Activated CD8-positive, alpha-beta memory T cell treated with anti-CD3 and anti-CD28 coated beads for 4 hours (primary cell): Measurements from ENCODE around the gene ELMO2.

ENCODE experiments used
- DNase-seq, 2 donors: peaks; one replicate each; pipeline ENCODE4 v3.0.0-alpha.2; 2020; ENCODE audit warnings: low read depth in 2 of 2

The ELMO2 gene, protein sequence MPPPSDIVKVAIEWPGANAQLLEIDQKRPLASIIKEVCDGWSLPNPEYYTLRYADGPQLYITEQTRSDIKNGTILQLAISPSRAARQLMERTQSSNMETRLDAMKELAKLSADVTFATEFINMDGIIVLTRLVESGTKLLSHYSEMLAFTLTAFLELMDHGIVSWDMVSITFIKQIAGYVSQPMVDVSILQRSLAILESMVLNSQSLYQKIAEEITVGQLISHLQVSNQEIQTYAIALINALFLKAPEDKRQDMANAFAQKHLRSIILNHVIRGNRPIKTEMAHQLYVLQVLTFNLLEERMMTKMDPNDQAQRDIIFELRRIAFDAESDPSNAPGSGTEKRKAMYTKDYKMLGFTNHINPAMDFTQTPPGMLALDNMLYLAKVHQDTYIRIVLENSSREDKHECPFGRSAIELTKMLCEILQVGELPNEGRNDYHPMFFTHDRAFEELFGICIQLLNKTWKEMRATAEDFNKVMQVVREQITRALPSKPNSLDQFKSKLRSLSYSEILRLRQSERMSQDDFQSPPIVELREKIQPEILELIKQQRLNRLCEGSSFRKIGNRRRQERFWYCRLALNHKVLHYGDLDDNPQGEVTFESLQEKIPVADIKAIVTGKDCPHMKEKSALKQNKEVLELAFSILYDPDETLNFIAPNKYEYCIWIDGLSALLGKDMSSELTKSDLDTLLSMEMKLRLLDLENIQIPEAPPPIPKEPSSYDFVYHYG

DNA sequence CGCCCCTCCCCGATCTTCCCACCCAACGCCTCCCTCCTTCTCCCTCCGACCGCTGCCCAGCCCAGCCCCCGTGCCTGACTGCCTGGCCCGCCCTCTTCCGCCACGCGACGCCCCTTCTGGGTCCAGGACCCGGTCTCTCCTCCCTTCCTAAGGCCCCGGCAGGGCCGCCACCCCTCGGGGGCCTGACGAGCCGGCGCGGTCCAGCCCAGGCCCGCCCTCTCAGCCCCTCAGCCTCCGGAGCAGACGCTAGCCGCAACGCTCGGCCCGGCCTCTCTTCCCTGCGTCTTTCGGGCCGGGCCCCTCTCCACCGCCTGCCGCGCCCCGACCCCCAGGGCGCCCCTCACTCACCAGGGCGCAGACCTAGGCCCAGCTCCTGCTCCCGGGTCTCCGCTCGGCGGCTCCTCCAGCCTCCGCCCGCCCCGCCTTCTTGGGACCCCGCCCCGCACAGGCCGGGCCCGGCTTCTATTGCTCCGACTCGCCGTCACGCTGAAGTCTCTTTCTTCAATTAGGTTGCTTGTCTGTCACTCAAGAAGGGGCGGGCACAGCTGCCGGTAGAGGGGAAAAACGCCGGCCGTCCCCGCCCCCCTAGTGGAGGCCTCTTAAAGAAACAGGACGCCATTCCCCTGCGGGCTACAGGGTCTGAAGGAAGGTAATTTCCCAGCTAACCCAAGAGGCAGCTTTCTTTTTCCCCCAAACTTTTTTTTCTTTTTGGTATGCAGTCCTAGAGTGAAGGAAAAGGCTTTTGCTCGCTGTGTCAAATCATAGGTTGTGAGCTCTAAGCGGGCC lies at the start of gene ELMO2:
ELMO2 (minus strand) TSS at position 416 of the 786 bp plus-strand sequence. CDS start 12,133 bp downstream, outside the sequence.
- peak; percentile 92 to 95 for DNase-seq

DNA sequence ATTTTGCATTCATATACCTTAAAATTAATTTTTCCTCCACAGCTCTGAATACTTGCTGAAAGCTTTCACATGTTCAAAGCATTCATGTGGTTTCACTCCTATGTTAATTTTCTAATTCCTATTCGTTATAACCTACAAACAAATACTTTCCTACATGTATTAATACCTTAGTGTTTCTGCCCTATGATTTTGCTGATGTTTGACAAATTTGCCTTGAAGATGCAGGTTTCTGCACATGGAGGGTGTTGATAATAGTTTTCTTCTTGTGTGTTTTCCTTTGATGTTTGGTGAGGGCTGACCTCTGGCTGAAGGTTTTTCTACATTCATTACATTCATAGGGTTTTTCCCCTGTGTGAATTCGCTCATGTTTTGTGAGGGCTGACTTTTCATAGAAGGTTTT lies 49.3 kb upstream of the ELMO2 start:
- DNase-seq = no peak

DNA sequence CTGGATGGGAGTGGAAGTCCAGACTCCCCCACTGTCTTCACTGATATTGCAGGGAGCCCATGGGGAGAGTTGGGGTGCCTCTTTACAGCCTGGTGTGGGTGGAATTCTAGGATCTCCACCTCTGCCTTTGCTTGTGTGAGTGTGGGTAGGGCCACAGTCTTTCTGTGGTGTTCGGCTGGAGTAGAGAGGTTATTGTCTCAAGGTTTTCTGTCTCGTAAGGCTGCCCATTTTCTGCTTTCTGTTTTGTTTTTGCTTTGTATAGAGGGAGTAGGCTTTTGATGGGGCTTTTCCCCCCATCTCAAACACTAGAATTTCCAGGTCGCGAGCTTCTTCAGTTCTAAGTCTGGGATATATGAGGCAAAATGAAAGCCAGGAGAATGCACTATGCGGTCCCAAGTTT lies 40.4 kb upstream of the ELMO2 start:
- DNase-seq = no peak

DNA sequence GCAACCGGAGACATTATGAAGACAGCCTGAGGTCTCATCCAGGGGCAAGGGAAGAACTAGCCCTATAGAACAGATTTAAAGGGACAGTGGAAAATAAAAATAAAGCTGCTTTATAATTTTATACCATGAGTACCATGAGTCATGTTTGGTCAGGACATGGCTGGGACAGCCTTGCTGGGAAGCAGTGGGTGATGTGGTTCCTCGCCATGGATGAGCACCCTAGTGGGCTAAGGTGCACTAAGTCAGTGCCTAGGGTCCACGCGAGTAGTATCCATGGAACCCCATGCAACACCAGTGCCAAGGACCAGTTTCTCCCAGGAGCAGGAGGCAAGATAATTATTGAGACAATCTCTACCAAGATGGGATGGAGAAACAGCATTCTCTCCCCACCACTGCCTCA lies 33.4 kb upstream of the ELMO2 start:
- no peak for DNase-seq

DNA sequence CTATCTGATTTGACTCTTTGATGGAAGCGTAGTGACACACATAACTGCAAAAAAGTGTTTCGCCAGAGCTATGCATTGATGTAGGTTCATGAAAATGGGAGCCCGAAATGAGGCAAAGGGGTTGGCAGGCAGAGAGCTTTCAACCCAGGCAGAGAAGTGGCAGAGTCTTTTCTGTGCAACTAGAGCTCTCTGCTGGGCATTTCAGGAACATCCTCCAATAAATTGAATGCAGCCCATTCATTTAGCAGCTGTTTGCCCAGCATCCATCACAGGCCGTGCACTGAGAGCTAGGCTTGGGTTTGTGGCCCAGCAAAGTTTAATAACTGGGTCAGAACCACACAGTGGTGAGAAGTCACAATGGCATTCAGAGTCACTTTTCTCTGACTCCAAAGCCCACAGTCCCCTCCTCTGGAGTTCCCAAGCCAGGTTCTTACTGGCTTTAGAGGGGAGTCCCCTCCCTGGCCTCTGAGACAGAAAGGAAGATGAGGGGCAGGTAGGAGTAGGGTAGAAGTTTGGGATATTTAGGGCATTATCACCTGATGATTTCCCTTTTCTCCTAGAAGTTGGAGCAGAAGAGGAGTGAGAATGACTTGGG lies 31.8 kb upstream of the ELMO2 start:
- DNase-seq = no peak

DNA sequence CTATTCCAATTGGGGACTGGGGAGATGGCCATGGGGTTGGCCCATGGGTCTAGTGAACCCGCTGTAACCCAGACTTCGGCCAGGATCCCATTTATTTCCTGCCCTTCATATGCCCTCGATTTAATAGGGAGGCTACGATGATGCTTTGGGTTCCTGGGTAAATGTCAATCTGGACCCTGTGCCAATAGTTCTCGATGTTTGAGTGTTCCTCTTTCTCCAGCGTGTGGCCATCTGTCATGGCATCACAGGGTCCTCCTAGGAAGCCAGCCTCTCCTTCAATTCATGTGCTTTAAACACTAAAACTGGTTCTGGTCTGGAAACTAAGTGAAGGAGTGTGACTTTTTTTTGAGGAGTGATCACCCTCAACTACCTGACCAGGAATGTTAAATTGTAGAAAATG lies 28.7 kb upstream of the ELMO2 start:
- DNase-seq = no peak

DNA sequence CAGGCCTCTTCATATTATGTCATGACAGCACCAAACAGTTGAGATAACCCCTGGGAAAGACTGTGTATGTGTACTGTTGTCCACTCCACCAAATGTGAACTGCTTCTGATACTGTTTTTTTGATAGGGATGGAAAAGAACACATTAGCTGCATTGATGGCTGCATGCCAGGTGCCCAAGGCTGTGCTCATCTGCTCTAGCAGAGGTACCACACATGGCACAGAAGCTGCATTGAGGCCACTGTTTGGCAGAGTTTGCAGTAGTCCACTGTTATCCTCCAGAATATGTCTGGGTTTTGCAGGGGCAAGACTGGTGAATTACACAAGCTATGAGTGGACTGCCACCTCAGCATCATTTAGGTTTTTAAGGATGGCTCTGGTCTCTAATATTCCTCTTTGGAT lies 28.2 kb upstream of the ELMO2 start:
- DNase-seq = no peak

DNA sequence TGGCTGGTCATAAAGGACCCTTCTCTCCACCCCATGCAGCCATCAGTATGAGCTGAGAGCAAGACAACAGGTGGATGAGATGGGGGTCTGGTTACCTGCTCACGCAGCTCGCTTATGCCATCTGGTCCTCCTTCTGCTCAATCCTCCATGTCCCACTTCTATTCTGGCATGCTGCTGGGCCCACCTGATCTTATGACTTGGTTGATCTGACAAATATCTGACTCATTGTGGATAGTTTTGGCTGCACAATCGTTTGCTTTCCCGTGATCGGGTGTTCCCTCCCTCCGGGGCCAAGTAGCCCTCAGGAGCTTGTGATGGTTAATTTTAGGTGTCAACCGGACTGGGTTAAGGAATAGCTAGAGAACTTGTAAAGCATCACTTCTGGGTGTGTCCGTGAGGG lies 26.6 kb upstream of the ELMO2 start:
- DNase-seq = no peak

DNA sequence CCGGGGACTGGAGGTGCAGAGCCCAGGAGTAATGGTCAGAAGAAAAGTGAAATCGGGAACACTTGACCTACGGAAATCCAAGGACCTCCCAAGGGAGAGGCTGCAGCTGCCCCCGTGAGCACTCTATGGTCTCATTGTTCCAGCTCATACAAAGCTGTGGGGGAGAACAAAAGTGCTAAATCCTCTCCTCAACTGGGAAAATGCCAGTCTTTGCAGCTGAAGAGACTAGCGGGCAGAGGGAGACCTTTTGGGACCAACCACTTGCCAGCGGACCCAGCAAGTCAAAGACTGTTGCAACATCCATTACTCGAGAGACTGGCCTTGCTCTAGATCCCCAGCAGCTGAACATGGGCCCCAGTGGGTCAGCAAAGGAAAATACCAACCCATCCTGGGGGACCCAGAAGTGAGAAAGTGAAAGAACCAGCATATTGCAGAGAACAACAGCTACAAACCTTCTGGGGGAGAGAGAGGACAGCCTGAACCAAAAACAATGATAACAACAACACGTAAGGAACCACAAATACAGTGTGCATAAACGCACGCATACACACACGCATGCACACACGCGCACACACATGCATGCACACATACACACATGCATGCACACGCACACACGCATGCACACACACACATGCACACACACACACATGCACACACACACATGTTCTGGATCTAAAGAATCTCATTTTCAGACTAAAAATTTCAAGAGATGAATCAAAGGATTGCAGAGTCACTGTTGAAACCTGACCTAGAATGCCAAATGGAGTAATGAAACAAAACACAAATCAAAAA lies 24.7 kb upstream of the ELMO2 start:
- DNase-seq = no peak

DNA sequence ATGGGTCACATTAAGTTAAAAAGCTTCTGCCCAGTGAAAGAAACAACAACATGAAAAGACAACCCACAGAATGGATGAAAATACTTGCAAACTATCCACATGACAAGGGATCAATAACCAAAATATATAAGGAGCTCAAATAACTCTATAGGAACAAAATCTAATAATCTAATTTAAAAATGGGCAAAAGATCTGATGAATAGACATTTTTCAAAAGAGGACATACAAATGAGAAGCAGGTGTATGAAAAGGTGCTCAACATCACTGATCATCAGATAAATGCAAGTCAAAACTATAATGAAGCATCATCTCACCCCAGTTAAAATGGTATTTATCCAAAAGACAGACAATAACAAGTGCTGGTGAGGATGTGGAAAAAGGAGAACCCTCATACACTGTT lies 21.0 kb upstream of the ELMO2 start:
- DNase-seq = no peak

DNA sequence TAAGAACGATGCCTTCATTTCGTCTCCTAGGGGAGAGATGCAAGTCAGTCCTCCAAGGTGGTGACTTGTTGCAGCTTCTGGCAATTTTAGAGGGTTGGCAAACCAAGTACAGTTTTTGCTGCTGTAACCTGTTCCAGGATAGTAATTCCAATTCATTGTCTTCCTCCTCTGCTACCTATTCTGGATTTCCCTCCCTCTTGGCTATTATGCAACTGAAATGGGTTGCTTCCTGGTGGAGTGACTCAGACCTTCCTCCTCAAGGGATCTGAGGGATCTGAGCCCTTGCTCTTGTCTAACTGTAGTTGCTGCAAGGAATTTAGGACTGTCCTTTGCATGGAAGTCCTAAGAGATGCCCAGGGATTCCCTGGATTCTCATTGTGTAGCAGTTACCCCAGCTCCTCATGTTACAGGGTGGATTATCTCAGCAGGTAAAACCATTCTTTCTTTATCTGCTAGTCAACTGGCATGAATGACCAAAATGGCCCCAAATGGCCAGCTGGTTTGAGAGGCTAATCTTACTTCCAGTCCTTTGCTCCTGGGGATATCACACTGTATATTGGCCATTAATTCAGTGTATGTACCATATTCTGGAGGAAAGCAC lies 17.6 kb upstream of the ELMO2 start:
- no peak for DNase-seq

DNA sequence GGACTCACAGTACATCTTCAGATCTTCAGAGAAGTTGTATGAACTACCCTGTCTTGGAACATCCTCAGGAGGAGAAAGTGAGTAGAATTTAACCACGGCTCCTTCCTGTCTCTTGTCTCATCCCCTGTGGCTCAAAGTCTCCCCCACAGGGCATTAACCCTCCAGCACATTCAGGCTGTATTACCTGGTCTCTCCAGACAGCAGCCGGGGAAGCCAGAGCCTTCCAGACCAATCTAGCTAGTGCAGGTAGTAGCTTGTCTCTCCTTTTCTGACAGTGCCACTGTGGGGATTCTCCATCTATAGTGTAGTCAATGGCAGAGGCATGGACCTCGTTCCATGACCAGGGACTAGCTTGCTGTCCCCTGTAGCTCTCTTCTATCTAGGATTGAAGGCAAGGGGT lies 16.9 kb upstream of the ELMO2 start:
- no peak for DNase-seq

DNA sequence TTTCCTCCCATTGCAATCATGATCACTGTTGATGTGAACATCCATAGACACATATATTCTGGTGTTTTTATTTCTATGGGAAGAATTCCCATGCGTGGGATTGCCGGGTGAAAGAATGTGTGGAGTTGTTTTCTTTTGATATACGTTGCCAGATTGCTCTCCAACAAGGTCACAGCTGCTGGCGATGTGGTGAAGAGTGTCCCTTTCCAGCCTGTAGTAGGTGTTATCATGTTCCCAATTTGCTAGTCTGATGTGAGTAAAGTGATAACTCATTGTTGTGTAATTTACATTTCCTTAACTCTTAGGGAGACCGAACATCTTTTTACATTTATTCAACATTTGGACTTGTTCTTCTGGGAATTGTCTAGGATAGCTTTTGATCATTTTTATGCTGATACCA lies 14.5 kb upstream of the ELMO2 start:
- no peak for DNase-seq

DNA sequence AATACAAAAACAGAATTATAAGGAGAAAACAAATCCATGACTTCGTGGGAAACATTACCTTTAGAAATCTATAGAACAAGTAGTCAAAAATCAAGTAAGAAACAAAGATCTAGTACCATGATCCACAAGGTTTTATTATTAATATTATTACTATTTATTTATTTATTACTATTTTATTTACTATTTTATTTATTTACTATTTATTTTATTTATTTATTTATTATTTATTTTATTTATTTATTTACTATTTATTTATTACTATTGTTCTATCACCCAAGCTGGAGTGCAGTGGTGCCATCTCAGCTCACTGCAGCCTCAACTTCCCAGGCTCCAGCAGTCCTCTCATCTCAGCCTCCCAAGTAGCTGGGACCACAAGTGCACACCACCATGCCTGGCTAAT lies 13.5 kb upstream of the ELMO2 start:
- DNase-seq = no peak

DNA sequence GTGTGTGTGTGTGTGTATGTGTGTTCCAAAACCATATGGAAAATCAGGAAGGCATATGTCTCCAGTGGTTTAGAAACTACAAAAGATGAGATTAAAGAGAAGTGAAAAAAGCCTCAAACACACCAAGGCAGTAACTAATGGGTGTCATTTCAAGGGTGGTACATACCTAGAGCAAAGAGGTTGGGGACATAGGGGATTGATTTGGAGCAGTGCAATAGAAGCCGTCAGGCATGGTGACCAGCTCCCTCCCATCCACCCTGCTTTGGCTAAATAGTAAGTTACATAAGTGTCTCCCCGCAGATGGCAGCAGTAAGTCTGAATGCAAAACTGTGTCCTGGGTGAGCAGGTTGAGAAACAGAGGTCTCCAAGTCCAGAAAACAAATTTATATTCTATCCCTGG lies 10.4 kb upstream of the ELMO2 start:
- DNase-seq = no peak

DNA sequence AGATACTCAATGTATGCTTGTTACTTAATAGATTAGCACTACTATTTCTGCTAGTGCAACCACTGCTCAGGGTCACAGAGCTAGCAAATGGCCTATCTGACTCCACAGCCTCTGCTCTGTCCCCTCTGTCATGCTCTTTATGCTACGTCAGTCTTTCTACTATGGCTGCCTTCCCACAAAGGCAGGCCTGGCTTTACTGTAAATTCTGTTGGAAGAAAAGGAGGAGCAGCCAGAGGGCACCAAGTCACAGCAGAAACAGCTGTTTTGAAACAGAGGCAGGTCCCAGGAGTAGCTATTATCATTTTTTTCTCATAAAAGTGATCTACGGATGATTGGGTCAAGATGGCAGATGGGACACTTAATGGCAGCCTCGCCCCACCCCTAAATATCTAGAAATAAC lies 10.0 kb upstream of the ELMO2 start:
- no peak for DNase-seq

DNA sequence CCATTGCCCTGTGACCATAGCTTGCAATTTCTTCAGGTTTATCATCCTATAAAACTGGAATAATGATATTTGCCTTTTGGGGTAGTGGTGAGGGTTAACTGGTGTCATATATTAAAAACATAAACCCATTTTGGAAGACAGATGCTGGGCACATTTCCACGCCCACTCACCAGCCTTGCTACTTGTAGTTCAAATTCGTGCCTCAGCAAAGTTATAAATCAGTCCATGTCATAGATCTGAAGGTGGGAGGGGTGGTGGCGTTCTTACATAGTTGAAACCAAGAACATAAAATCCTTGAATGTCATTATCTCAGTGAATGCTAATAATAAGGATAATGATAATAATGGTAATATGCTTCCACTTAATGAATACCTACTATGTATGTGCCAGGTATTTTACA lies 9.4 kb upstream of the ELMO2 start:
- no peak for DNase-seq

DNA sequence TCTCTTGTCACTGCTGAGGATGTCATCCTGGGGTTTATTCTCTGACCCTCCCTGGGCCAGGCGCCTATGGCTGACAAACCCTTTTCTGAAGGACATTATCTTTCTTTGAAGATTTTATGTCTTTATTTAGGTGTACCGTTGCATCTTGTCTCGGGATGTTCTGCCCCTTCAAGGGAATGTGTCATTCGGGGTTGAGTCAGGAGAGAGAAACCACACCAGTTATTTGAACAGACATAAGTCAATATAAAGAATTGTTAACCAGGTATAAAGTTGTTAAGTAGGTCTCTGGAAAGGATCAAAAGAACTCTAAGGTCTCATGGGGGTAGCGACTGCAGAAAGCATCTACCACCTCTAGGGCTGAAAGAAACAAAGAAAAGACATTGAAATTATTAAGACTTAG lies 8.2 kb upstream of the ELMO2 start:
- no peak for DNase-seq

DNA sequence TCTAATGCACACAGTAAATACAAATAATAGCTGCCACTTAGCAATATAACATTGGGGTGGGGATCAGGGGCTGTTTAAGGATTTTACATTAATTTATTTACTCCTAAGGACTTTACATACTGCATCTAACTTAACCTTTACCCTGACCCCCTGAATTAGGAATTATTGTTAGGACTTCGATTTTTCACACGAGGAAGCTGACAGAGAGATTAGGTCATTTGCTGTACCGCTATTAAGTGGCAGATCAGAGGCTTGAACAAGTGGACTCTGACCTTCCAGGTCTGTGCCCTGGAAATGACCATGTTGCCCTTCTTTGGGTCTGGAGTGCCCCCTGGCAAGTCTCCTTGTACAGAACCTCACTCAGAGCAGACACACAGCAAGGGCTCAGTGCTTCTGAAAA lies 5.2 kb upstream of the ELMO2 start:
- no peak for DNase-seq

DNA sequence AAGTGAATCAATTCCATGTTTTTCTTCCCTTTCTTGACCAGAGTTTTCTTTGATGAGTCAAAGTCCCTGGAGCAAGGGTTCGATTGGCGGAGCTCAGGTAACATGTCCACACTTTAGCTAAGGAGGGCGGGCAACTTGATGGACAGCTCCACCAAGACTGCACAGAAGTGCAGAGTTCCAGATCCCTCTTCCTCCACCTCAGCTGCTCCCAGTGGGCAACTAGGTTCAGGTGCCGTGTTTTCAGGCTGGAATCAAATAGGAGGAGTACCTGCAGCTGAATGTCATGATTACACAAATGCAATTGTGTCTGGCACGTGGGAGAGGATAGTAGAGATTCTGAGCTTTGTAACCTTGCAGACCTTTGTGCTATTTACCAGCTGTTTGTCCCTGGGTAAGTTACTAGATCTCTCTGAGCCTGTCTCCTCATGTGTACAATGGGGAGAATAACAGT lies 1.9 kb upstream of the ELMO2 start:
- no peak for DNase-seq

DNA sequence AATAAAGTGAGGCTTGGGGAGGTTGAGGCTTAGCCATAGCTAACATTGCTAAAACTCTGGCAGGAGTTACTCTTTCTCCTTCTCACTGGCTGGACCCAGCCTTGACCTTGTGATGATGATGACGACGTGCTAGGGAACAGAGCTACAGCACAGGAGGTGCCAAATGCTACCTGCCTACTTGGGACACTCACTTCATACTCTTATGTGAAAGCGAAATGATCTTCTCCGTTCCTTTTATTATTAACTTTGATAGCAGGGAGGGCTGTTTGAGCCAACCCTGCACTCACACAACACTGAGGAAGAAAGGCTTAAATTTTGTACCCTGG lies 1.2 kb upstream of the ELMO2 start:
- DNase-seq = no peak
